Endometrium (tissue), 2 donors: ENCODE results near the gene GRID1.

Source experiments
- FAIRE-seq: peaks from 2 replicates; lab custom pipeline; 2012; peaks lifted over from hg19 to GRCh38; lab: Jason Lieb, UNC
- donor health status: control.
- donor health status: control.

The GRID1 gene

GRCh38 chr10:86312701-86313270 is 53.8 kb downstream of the GRID1 start:
- FAIRE-seq: no peak

GRCh38 chr10:86311906-86312305 is 54.7 kb downstream of the GRID1 start:
- FAIRE-seq: no peak

GRCh38 chr10:86311190-86311589 is 55.4 kb downstream of the GRID1 start:
- no peak for FAIRE-seq

- FAIRE-seq: no peak
Measured at GRCh38 chr10:86310702-86311101, 55.9 kb downstream of the GRID1 start.

- FAIRE-seq: no peak
Measured at GRCh38 chr10:86310291-86310690, 56.3 kb downstream of the GRID1 start.

- FAIRE-seq: no peak
Measured at GRCh38 chr10:86308056-86308455, 58.5 kb downstream of the GRID1 start.

GRCh38 chr10:86306628-86307278 is 59.8 kb downstream of the GRID1 start:
- FAIRE-seq: no peak

- FAIRE-seq: no peak
Measured at GRCh38 chr10:86305521-86305920, 61.1 kb downstream of the GRID1 start.

- no peak for FAIRE-seq
Measured at GRCh38 chr10:86304436-86304835, 62.2 kb downstream of the GRID1 start.

GRCh38 chr10:86303626-86304025 is 63.0 kb downstream of the GRID1 start:
- FAIRE-seq: no peak

- FAIRE-seq: no peak
Measured at GRCh38 chr10:86301971-86302370, 64.6 kb downstream of the GRID1 start.

GRCh38 chr10:86300931-86301830 is 65.4 kb downstream of the GRID1 start:
- FAIRE-seq: no peak

GRCh38 chr10:86300399-86300925 is 66.1 kb downstream of the GRID1 start:
- FAIRE-seq: no peak

GRCh38 chr10:86299562-86299961 is 67.0 kb downstream of the GRID1 start:
- FAIRE-seq: no peak

- no peak for FAIRE-seq
Measured at GRCh38 chr10:86298501-86299001, 68.0 kb downstream of the GRID1 start.

- FAIRE-seq: no peak
Measured at GRCh38 chr10:86295791-86296190, 70.8 kb downstream of the GRID1 start.

- no peak for FAIRE-seq
Measured at GRCh38 chr10:86295351-86295750, 71.2 kb downstream of the GRID1 start.

GRCh38 chr10:86294346-86295265 is 72.0 kb downstream of the GRID1 start:
- no peak for FAIRE-seq

GRCh38 chr10:86293396-86293791 is 73.2 kb downstream of the GRID1 start:
- no peak for FAIRE-seq

- FAIRE-seq: no peak
Measured at GRCh38 chr10:86292462-86293395, 73.9 kb downstream of the GRID1 start.
